Measurements from ENCODE around the gene CRYBB3. TPM values are rescaled to one million over a fixed set of nuclear protein-coding genes. Genes with fewer than 3 reads are reported as not detected.
A peak's percentile ranks its signal among the peaks of the same experiment; 100 is the strongest.

Gene CRYBB3
- total and polyA plus RNA-seq, 2 donors (not counting 3 experiments of a cell fraction or from before 2014, with no cell fraction given): 0.59 to 1.2 TPM

GRCh38 chr22:25236417-25236816, 36.8 kb downstream of the CRYBB3 start:
- no peak overlapping the region for H3K4me2 ChIP-seq (ENCODE audit: insufficient read depth, low read length)
- DNase-seq (ENCODE audit: low read depth, low spot score) (no peak), FAIRE-seq (no peak)
- H3K9me1 ChIP-seq (replicated peaks; ENCODE audit: control insufficient read depth, extremely low read depth, insufficient read depth, low read length): no peaks in the 10 kb centered on the region
- peaks cover 3% of the 10 kb centered on the region for H3K4me1 ChIP-seq (ENCODE audit: control insufficient read depth, extremely low read depth, insufficient read depth, low read length)
- peaks cover 0 to 5% of the 10 kb centered on the region in 2 experiments for H3K27me3 ChIP-seq (ENCODE audit: control insufficient read depth in 2 of 2, insufficient read depth in 2 of 2, low read length in 2 of 2)
- POLR2A ChIA-PET: no interaction called here
- H3K27ac ChIP-seq (ENCODE audit: insufficient read depth, low read depth, low read length): no peak overlapping the region
- peak overlapping the region; percentile 17 for H2AFZ ChIP-seq (ENCODE audit: low read depth, low read length)
- dilution Hi-C loops (cut with MboI; ENCODE audit: extremely low pct_ligation_motif_present, low sequenced_read_pairs): no loop called here
- no peaks in the 10 kb centered on the region for H3K9me3 ChIP-seq (replicated peaks; ENCODE audit: control insufficient read depth, insufficient read depth, low read length)
- TF ChIP-seq EZH2 (IDR thresholded peaks at IDR 0.05; ENCODE audit: borderline replicate concordance, low read depth, low read length, severe bottlenecking): no peak
- no peak for TF ChIP-seq CTCF (IDR thresholded peaks at IDR 0.05; ENCODE audit: extremely low read depth in 1 of 2, insufficient read depth in 1 of 2, low read depth in 1 of 2, low read length in 2 of 2)
- no peak for TF ChIP-seq POLR2A (IDR thresholded peaks at IDR 0.05; ENCODE audit: low read depth, low read length)
- TF ChIP-seq POLR2AphosphoS5 (IDR thresholded peaks at IDR 0.05; ENCODE audit: insufficient read depth, low read depth, low read length): no peak
- no peak for TF ChIP-seq MYC (IDR thresholded peaks at IDR 0.05; ENCODE audit: low read depth, low read length)
- no peak for TF ChIP-seq JUN (IDR thresholded peaks at IDR 0.05; ENCODE audit: borderline replicate concordance, insufficient read depth, insufficient read length, low read depth)
- TF ChIP-seq FOS (IDR thresholded peaks at IDR 0.05; ENCODE audit: borderline replicate concordance, insufficient read depth, low read length): no peak
- TF ChIP-seq GATA2 (IDR thresholded peaks at IDR 0.05; ENCODE audit: insufficient read depth, insufficient read length, low read depth, low read length): no peak
- no peak for TF ChIP-seq MAX (IDR thresholded peaks at IDR 0.05; ENCODE audit: insufficient read depth, insufficient read length)
- no peak overlapping the region for H3K4me3 ChIP-seq (replicated peaks in 1 of 3; ENCODE audit: insufficient read depth in 1 of 3, low read depth in 1 of 3, low read length in 3 of 3)
- no peaks in the 10 kb centered on the region for H3K79me2 ChIP-seq (ENCODE audit: control insufficient read depth, insufficient read depth, low read length)
- H3K9ac ChIP-seq (replicated peaks; ENCODE audit: extremely low read depth, insufficient read depth, low read length): no peak overlapping the region
- intact Hi-C loops (cut with micrococcal nuclease): loop anchor here (2.0 to 5.0 kb wide), 4 partner anchors 98 to 1096 kb away; no protein-coding TSS in a partner anchor
- BruUV-seq (replicated peaks): no TSS peak
- H3K36me3 ChIP-seq (ENCODE audit: control insufficient read depth in 2 of 2, extremely low read depth in 1 of 2, insufficient read depth in 2 of 2, low read length in 2 of 2): no peaks in the 10 kb centered on the region
- CTCF ChIA-PET: interaction anchor here (0.6 to 1.1 kb wide), 12 partner anchors 9 to 1125 kb away, joined by 3 to 13 read pairs (median 3); no protein-coding TSS in a partner anchor
- H4K20me1 ChIP-seq (replicated peaks; ENCODE audit: control insufficient read depth, extremely low read depth, insufficient read depth, low read length): no peaks in the 10 kb centered on the region

Measured in endothelial cell of umbilical vein (primary cell).